BJ (cell line): ENCODE results near the gene ASB13. TPM values are rescaled to one million over a fixed set of nuclear protein-coding genes. Genes with fewer than 3 reads are reported as not detected.

Experiments used
- CTCF ChIA-PET: fragments of 350-600 bp; formaldehyde crosslinking; extraction: SDS; loops from one replicate; lab custom pipeline; 2021; ENCODE audit warnings: antibody characterized with exemption, inconsistent platforms; lab: Yijun Ruan, JAX
- POLR2A ChIA-PET: fragments of 300-600 bp; sonication (Branson Sonifier 250); formaldehyde crosslinking; extraction: SDS; loops from one replicate; lab custom pipeline; 2021; ENCODE audit warnings: antibody characterized with exemption; lab: Charles Lee
- DNase-seq: peaks from one replicate; pipeline ENCODE4 v3.0.0-alpha.2; 2011; ENCODE audit warnings: low read depth
- H3K27me3 ChIP-seq: 2 replicates; pipeline ENCODE4 v1.6.0; 2011; ENCODE audit warnings: low read length; ENCODE audit not compliant: control insufficient read depth, insufficient read depth
- H3K36me3 ChIP-seq: 2 replicates; pipeline ENCODE4 v1.5.1; 2011; ENCODE audit warnings: low read length; ENCODE audit not compliant: control insufficient read depth, insufficient read depth
- H3K4me3 ChIP-seq: 2 replicates; pipeline ENCODE4 v1.5.1; 2011; ENCODE audit warnings: low read depth, mild to moderate bottlenecking, control low read depth, low read length
- CTCF ChIP-seq: IDR thresholded peaks from 2 replicates; pipeline ENCODE4 v1.5.1; 2011; ENCODE audit warnings: low read depth, mild to moderate bottlenecking, control low read depth, inconsistent platforms, low read length, moderate library complexity; ENCODE audit not compliant: insufficient read depth
- polyA plus RNA-seq: library from polyadenylated mRNA; depleted of rRNA; stranded (reverse); fragments of >200 nt; gene quantifications from 2 replicates; pipeline ENCODE4 v1.2.3, GENCODE V29; 2011

Gene ASB13
- polyA plus RNA-seq, 1 experiment, result 8.6 TPM

- POLR2A ChIA-PET, result no interaction called here
- CTCF ChIA-PET, result interaction anchor here (1.3 to 2.4 kb wide), 2 partner anchors 171 to 175 kb away, joined by 4 to 7 read pairs; no protein-coding TSS in a partner anchor
- no peak for DNase-seq
- Histone ChIP-seq H3K27me3 (no peaks in the 10 kb centered on the region), H3K4me3 (no peak overlapping the region), H3K36me3 (no peaks in the 10 kb centered on the region)
- TF ChIP-seq CTCF, result no peak
Measured at GRCh38 chr10:5617521-5617920, 48.9 kb downstream of the ASB13 start.

GRCh38 chr10:5616836-5617235, 49.6 kb downstream of the ASB13 start:
- no peak for DNase-seq
- no peak overlapping the region for H3K4me3 ChIP-seq
- TF ChIP-seq CTCF, result no peak
- ChIA-PET POLR2A (no interaction called here), CTCF (interaction anchor here (1.3 to 2.4 kb wide), 2 partner anchors 13 to 174 kb away, joined by 4 to 7 read pairs; no protein-coding TSS in a partner anchor)
- H3K27me3 ChIP-seq, result no peaks in the 10 kb centered on the region
- no peaks in the 10 kb centered on the region for H3K36me3 ChIP-seq

- Histone ChIP-seq H3K36me3 (no peaks in the 10 kb centered on the region), H3K27me3 (no peaks in the 10 kb centered on the region), H3K4me3 (no peak overlapping the region)
- ChIA-PET POLR2A (no interaction called here), CTCF (interaction anchor here (0.9 to 2.8 kb wide), 5 partner anchors 14 to 174 kb away, joined by 3 to 17 read pairs (median 4); no protein-coding TSS in a partner anchor)
- no peak for DNase-seq
- TF ChIP-seq CTCF, result no peak
Measured at GRCh38 chr10:5616046-5616445, 50.3 kb downstream of the ASB13 start.

- CTCF ChIA-PET, result interaction anchor here (0.9 to 3.6 kb wide), 10 partner anchors 8 to 173 kb away, joined by 3 to 36 read pairs (median 6); no protein-coding TSS in a partner anchor
- no peaks in the 10 kb centered on the region for H3K36me3 ChIP-seq
- DNase-seq, result no peak
- H3K4me3 ChIP-seq, result no peak overlapping the region
- POLR2A ChIA-PET, result no interaction called here
- H3K27me3 ChIP-seq, result no peaks in the 10 kb centered on the region
- no peak for TF ChIP-seq CTCF
Measured at GRCh38 chr10:5615316-5615715, 51.1 kb downstream of the ASB13 start.

GRCh38 chr10:5614155-5614721, 52.2 kb downstream of the ASB13 start:
- DNase-seq, result no peak
- no peak for TF ChIP-seq CTCF
- Histone ChIP-seq H3K36me3 (no peaks in the 10 kb centered on the region), H3K27me3 (no peaks in the 10 kb centered on the region), H3K4me3 (no peak overlapping the region)
- ChIA-PET CTCF (interaction anchor here (0.9 to 3.6 kb wide), 13 partner anchors 9 to 180 kb away, joined by 3 to 36 read pairs (median 3); no protein-coding TSS in a partner anchor), POLR2A (interaction anchor here (0.7 to 0.9 kb wide), 3 partner anchors 18 to 1165 kb away, joined by 4 to 10 read pairs (median 9); no protein-coding TSS in a partner anchor)
